HG02571 (cell line): ENCODE data around the gene HYAL2.
"Not testable (repeated sequence)": the region's sequence is repeated elsewhere in the genome, so short reads cannot be mapped to it uniquely, and the experiment has no call there.

ENCODE experiments used
- ATAC-seq: cut with Tn5 transposase; IDR thresholded peaks from one replicate; pipeline ENCODE4 v1.9.1; 2021; ENCODE audit warnings: mild to moderate bottlenecking, moderate library complexity; ENCODE audit not compliant: unreplicated experiment

The HYAL2 gene

DNA sequence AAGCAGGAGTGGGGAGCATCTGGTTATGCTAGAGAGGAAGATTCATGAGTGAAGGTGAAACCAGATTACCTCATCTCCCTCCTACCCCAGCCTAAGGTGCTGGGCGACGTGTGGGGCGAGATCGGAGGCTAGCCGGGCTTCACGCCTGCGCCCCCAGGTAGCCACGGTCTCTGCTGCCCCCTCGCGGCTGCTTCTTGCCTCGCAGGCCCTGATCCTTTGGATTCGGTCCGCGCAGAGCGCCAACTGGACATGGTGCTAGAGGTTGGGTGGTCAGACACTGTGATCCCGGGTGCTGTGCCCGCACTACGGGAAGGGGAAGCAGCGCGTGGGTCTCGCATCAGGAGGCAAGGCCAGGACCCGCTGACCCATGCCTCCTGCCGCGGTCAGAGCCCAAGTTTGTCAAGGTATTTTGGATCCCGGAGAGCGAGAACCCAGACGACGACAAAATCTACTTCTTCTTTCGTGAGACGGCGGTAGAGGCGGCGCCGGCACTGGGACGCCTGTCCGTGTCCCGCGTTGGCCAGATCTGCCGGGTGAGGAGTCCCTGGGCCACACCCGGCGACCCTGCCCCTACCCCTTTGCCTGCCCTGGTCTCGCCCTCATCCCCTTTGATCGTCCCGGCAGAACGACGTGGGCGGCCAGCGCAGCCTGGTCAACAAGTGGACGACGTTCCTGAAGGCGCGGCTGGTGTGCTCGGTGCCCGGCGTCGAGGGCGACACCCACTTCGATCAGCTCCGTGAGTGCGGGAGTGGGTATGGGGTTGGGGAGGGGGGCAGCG is 49.4 kb downstream of the HYAL2 start:
- peak; percentile 67 for ATAC-seq

DNA sequence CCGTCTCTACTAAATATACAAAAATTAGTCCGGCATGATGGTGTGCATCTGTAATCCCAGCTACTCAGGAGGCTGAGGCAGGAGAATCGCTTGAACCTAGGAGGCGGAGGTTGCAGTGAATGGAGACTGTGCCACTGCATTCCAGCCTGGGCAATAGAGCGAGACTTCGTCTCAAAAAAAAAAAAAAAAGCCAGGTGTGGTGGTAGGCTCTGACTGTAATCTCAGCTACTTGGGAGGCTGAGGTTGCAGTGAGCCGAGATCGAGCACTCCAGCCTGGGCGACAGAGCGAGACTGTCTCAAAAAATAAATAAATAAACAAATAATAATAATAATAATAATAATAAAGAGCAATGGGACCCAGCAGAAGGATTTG is 50.0 kb downstream of the HYAL2 start:
- ATAC-seq = not testable (repeated sequence)

- ATAC-seq = no peak
These were observed 51.1 kb downstream of the HYAL2 start for GRCh38 chr3:50271314-50271936.

- ATAC-seq = no peak
These were observed 51.9 kb downstream of the HYAL2 start for GRCh38 chr3:50270422-50271224.

GRCh38 chr3:50269977-50270413 is 52.5 kb downstream of the HYAL2 start:
- ATAC-seq = no peak

GRCh38 chr3:50269460-50269859 is 53.1 kb downstream of the HYAL2 start:
- ATAC-seq = no peak

GRCh38 chr3:50268703-50269451 is 53.7 kb downstream of the HYAL2 start, which contains the start of gene SEMA3B:
SEMA3B (plus strand) TSS chr3:50269147; CDS start chr3:50269241, 94 bp downstream.
- no peak for ATAC-seq

GRCh38 chr3:50268276-50268675 is 54.3 kb downstream of the HYAL2 start:
- ATAC-seq = no peak
